ENCODE results near the gene FNBP1. TPM values are rescaled to one million over a fixed set of nuclear protein-coding genes. Genes with fewer than 3 reads are reported as not detected.

FNBP1 gene
- total RNA-seq: 6.5 and 11.0 TPM in 2 replicates

GRCh38 chr9:130042885-130043653, at the start of gene FNBP1:
Gene FNBP1, minus strand, starts transcription at chr9:130043189. Its CDS starts 214 bp downstream, at chr9:130042975.

GRCh38 chr9:130053504-130054324, 10.7 kb upstream of the FNBP1 start, which contains the start of gene GPR107:
Gene GPR107, plus strand, starts transcription at chr9:130053906. Its CDS starts 27 bp downstream, at chr9:130053933.

Other genes starting within 250 kb of the FNBP1 start
- gene TOR1B, start 240.0 kb downstream of the FNBP1 start, total RNA-seq: 27.4 and 28.2 TPM in 2 replicates
- 62.6 and 67.8 TPM in 2 replicates for gene TOR1A, start 219.1 kb downstream of the FNBP1 start, total RNA-seq
- gene C9orf78, start 207.9 kb downstream of the FNBP1 start, total RNA-seq: 17.0 and 24.0 TPM in 2 replicates
- 7.5 and 16.7 TPM in 2 replicates for gene USP20, start 207.7 kb downstream of the FNBP1 start, total RNA-seq
- gene GPR107, start 10.7 kb upstream of the FNBP1 start, total RNA-seq: 16.8 and 32.3 TPM in 2 replicates
- 63.6 and 79.5 TPM in 2 replicates for gene NCS1, start 129.2 kb upstream of the FNBP1 start, total RNA-seq
- gene HMCN2, start 222.6 kb upstream of the FNBP1 start, total RNA-seq: under 0.01 TPM in 1 of 2 replicates, not detected in the other